Mucosa of stomach (tissue), 1 donor: Measurements from ENCODE around the gene EPHA6.
"Not testable (repeated sequence)": the region's sequence is repeated elsewhere in the genome, so short reads cannot be mapped to it uniquely, and the experiment has no call there.

Source experiments
- H3K27me3 ChIP-seq: one replicate; pipeline ENCODE4 v1.7.0; 2013; ENCODE audit warnings: mild to moderate bottlenecking, low read length; ENCODE audit not compliant: control insufficient read depth, insufficient read depth
- H3K36me3 ChIP-seq: one replicate; pipeline ENCODE4 v1.7.0; 2013; ENCODE audit warnings: low read length; ENCODE audit not compliant: control insufficient read depth, insufficient read depth
- H3K4me1 ChIP-seq: one replicate; pipeline ENCODE4 v1.7.0; 2013; ENCODE audit warnings: mild to moderate bottlenecking, low read length; ENCODE audit not compliant: control insufficient read depth, insufficient read depth
- H3K4me3 ChIP-seq: one replicate; pipeline ENCODE4 v1.7.0; 2013; ENCODE audit warnings: low read length
- H3K9ac ChIP-seq: one replicate; pipeline ENCODE4 v1.7.0; 2013; ENCODE audit warnings: mild to moderate bottlenecking, low read length, moderate library complexity
- H3K9me3 ChIP-seq: one replicate; pipeline ENCODE4 v1.7.0; 2013; ENCODE audit warnings: mild to moderate bottlenecking, low read length, moderate library complexity; ENCODE audit not compliant: control insufficient read depth
- donor health status: Pancreatic carcinoma.

EPHA6 gene

GRCh38 chr3:97439373-97439772 is 625.0 kb downstream of the EPHA6 start:
- H3K4me3 ChIP-seq, result no peak overlapping the region

DNA sequence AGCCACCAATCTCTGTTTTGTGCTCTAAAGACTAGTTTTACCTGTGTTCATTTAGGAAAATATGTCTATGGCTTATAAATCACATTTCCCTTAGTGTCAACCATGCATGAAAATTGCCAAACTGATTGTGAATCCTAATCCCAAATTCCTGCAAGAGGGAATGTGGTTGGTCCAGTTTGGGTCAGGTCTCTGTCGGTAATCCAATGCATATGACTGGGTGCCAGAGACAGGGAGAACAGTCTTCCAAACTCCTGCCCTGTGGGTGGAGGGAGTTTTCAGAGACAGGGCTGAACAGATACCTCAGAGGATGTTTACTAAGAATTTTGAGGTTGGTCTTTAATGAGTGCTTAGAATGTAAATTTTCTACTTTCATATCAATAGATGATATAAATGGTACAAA is 649.6 kb downstream of the EPHA6 start:
- Histone ChIP-seq H3K4me1 (no peaks in the 10 kb centered on the region), H3K4me3 (no peak overlapping the region), H3K9ac (no peak overlapping the region), H3K36me3 (no peaks in the 10 kb centered on the region), H3K9me3 (no peaks in the 10 kb centered on the region), H3K27me3 (no peaks in the 10 kb centered on the region)

More at GRCh38 chr3:97439373-97439772, 625.0 kb downstream of the EPHA6 start:
- Histone ChIP-seq H3K9me3 (no peaks in the 10 kb centered on the region), H3K36me3 (no peaks in the 10 kb centered on the region), H3K9ac (no peak overlapping the region), H3K27me3 (no peaks in the 10 kb centered on the region), H3K4me1 (no peaks in the 10 kb centered on the region)

DNA sequence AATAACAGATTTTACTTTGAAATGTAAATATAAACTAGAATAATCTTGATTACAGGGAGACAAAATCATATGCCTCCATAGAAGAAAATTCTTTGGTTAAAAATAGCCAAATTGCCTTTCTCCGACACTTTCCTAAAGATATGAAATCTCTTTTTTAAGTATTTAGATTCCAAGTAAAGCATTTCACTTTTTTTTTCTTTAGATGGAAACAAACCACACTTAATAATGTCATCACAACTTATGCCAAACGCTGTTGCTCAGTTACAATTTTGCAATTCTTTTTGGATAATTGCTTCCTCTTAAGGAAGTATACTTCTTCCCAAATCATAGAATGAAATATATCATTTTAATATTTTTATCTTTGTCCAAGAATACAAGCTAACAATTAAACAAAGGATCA is 656.1 kb downstream of the EPHA6 start:
- no peaks in the 10 kb centered on the region for H3K9me3 ChIP-seq
- H3K4me1 ChIP-seq, result no peaks in the 10 kb centered on the region
- no peaks in the 10 kb centered on the region for H3K27me3 ChIP-seq
- H3K4me3 ChIP-seq, result no peak overlapping the region
- no peak overlapping the region for H3K9ac ChIP-seq
- H3K36me3 ChIP-seq, result no peaks in the 10 kb centered on the region

DNA sequence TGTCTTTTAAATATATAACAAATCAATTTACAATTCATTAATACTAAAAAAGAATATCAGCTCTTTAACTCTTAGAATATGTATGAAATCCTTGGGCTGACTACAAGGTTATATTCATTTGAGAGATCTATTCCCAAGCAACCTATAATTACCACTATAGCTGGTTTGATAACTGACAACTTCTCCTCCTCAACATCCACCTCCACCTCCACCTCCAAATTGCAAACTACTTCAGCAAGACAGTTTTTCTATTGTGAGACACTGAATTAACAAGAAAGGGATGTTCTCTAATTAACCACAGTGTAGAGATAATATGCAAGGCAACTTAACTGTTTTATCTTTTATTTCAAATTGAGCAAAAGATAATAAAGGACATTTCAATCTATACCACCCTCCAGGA is 665.3 kb downstream of the EPHA6 start:
- no peaks in the 10 kb centered on the region for H3K9me3 ChIP-seq
- H3K36me3 ChIP-seq, result no peaks in the 10 kb centered on the region
- H3K9ac ChIP-seq, result no peak overlapping the region
- H3K4me1 ChIP-seq, result no peaks in the 10 kb centered on the region
- H3K4me3 ChIP-seq, result no peak overlapping the region
- H3K27me3 ChIP-seq, result no peaks in the 10 kb centered on the region

GRCh38 chr3:97480696-97481289 is 666.4 kb downstream of the EPHA6 start:
- not testable (repeated sequence) for H3K4me1 ChIP-seq, H3K9ac ChIP-seq, H3K9me3 ChIP-seq, H3K27me3 ChIP-seq, H3K4me3 ChIP-seq, H3K36me3 ChIP-seq

DNA sequence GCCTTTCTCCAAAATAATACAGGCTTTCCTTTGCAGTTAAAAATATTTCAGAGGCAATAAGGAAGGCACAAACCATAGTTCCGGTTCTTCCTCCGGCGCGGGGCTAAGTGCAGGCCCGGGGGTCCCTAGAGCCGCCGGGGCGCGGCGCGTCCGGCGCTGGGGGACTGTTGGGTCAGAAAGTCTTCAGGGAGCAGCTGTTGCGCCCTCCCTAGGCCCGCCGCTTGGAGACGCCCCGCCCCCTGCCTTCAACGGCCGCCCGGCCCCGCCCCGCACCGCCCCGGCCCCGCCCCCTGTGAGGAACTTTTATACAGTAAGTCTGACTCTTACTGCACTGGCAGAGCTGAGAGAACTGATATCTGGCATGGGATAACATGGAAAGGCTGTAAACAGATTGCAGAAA is 667.0 kb downstream of the EPHA6 start:
- Histone ChIP-seq H3K9ac (no peak overlapping the region), H3K36me3 (no peaks in the 10 kb centered on the region), H3K4me1 (no peaks in the 10 kb centered on the region), H3K27me3 (no peaks in the 10 kb centered on the region), H3K9me3 (no peaks in the 10 kb centered on the region), H3K4me3 (no peak overlapping the region)

GRCh38 chr3:97485206-97485605 is 670.8 kb downstream of the EPHA6 start:
- no peaks in the 10 kb centered on the region for H3K9me3 ChIP-seq
- no peak overlapping the region for H3K4me3 ChIP-seq
- no peaks in the 10 kb centered on the region for H3K27me3 ChIP-seq
- no peaks in the 10 kb centered on the region for H3K4me1 ChIP-seq
- no peaks in the 10 kb centered on the region for H3K36me3 ChIP-seq
- H3K9ac ChIP-seq, result no peak overlapping the region

- Histone ChIP-seq H3K4me3 (no peak overlapping the region), H3K9me3 (no peaks in the 10 kb centered on the region), H3K27me3 (no peaks in the 10 kb centered on the region), H3K36me3 (no peaks in the 10 kb centered on the region), H3K9ac (no peak overlapping the region), H3K4me1 (no peaks in the 10 kb centered on the region)
Observed at GRCh38 chr3:97487587-97487986, 673.2 kb downstream of the EPHA6 start.

DNA sequence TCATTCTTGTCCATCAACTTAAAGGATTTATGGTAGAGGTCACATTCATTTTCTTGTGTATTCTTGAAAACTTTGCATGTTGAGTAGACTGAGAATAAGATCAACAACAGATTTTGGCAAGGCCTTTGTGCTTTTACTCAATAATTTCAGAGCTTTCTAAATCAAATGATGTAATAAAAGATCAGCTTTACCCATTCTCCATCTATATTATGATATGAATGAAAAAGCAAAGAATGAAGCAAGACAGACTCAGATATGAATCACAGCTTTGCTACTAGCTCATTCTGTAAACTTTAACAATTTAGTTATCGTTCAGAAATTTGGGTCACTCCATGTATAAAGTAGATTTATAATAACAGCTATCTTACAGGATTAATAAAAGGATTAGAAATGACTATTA is 674.3 kb downstream of the EPHA6 start:
- no peaks in the 10 kb centered on the region for H3K4me1 ChIP-seq
- no peak overlapping the region for H3K9ac ChIP-seq
- no peaks in the 10 kb centered on the region for H3K27me3 ChIP-seq
- no peak overlapping the region for H3K4me3 ChIP-seq
- no peaks in the 10 kb centered on the region for H3K9me3 ChIP-seq
- H3K36me3 ChIP-seq, result no peaks in the 10 kb centered on the region

GRCh38 chr3:97495896-97496295 is 681.5 kb downstream of the EPHA6 start:
- H3K4me1 ChIP-seq, result no peaks in the 10 kb centered on the region

GRCh38 chr3:97497138-97497537 is 682.7 kb downstream of the EPHA6 start:
- Histone ChIP-seq H3K4me3 (no peak overlapping the region), H3K36me3 (no peaks in the 10 kb centered on the region), H3K9me3 (no peaks in the 10 kb centered on the region), H3K9ac (no peak overlapping the region), H3K27me3 (no peaks in the 10 kb centered on the region), H3K4me1 (no peaks in the 10 kb centered on the region)

More at GRCh38 chr3:97495896-97496295, 681.5 kb downstream of the EPHA6 start:
- H3K27me3 ChIP-seq, result no peaks in the 10 kb centered on the region
- H3K9me3 ChIP-seq, result no peaks in the 10 kb centered on the region
- H3K4me3 ChIP-seq, result no peak overlapping the region
- H3K36me3 ChIP-seq, result no peaks in the 10 kb centered on the region
- no peak overlapping the region for H3K9ac ChIP-seq

- Histone ChIP-seq H3K4me3 (no peak overlapping the region), H3K9ac (no peak overlapping the region), H3K36me3 (no peaks in the 10 kb centered on the region), H3K4me1 (no peaks in the 10 kb centered on the region), H3K9me3 (no peaks in the 10 kb centered on the region), H3K27me3 (no peaks in the 10 kb centered on the region)
Observed at GRCh38 chr3:97504463-97504862, 690.1 kb downstream of the EPHA6 start.

DNA sequence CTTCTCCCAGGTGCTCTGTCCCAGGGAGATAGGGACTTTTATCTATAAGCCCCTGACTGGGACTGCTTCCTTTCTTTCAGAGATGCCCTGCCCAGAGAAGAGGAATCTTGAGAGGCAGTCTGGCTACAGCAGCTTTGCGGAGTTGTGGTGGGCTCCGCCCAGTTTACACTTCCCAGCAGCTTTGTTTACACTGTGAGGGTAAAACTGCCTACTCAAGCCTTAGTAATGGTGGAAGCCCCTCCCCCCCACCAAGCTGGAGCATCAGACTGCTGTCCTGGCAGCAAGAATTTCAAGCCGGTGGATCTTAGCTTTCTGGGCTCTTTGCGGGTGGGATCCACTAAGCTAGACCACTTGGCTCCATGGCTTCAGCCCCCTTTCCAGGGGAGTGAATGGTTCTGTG is 696.4 kb downstream of the EPHA6 start:
- Histone ChIP-seq H3K4me1 (no peaks in the 10 kb centered on the region), H3K36me3 (no peaks in the 10 kb centered on the region), H3K27me3 (no peaks in the 10 kb centered on the region), H3K4me3 (no peak overlapping the region), H3K9ac (no peak overlapping the region), H3K9me3 (no peaks in the 10 kb centered on the region)
